ENCODE results near the gene TMPRSS13.
"Not testable (repeated sequence)": the region's sequence is repeated elsewhere in the genome, so short reads cannot be mapped to it uniquely, and the experiment has no call there.

TMPRSS13 gene

DNA sequence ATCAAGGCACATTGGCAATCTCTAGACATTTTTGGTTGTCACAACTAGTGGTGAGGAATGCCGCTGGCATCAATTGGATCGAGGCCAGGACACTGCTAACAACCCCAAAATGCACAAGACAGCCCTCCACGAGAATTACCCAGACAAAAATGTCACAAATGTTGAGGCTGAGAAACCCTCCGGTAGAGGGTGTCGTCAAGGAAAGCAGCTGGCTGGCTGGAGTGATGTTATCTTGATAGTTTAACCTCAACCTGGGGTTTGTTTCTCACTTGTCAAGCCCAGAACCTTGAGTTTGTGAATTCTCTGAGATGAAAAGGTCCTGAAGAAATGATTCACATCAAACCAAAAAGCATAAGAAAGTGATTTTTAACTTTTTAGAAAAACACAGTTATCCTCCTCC lies 21.1 kb upstream of the TMPRSS13 start:
- H3K4me3 ChIP-seq (ENCODE audit: low read depth, low read length): no peak overlapping the region
- TF ChIP-seq, protein P1, sequence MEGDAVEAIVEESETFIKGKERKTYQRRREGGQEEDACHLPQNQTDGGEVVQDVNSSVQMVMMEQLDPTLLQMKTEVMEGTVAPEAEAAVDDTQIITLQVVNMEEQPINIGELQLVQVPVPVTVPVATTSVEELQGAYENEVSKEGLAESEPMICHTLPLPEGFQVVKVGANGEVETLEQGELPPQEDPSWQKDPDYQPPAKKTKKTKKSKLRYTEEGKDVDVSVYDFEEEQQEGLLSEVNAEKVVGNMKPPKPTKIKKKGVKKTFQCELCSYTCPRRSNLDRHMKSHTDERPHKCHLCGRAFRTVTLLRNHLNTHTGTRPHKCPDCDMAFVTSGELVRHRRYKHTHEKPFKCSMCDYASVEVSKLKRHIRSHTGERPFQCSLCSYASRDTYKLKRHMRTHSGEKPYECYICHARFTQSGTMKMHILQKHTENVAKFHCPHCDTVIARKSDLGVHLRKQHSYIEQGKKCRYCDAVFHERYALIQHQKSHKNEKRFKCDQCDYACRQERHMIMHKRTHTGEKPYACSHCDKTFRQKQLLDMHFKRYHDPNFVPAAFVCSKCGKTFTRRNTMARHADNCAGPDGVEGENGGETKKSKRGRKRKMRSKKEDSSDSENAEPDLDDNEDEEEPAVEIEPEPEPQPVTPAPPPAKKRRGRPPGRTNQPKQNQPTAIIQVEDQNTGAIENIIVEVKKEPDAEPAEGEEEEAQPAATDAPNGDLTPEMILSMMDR (IDR thresholded peaks at IDR 0.05; ENCODE audit: low read depth, low read length): no peak

DNA sequence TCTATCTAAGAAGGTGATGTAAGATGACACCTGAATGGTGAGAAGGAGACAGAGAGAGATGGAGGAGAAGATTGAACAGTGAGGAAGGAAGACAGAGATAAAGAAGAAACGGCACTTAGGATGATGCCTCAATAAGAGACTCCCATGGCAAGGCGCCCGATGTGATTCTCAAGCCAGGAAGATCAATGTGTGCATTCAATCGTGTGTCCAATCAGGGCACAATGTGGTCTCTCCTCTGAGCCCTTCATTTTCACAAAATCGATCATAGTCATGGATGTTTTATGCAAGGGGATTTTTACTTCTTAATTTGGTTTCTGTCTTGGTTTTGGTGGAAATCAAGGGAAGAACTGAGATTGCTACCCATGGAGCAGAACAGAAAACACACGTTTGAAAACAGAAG lies 19.9 kb upstream of the TMPRSS13 start:
- H3K4me3 ChIP-seq (ENCODE audit: low read depth, low read length): no peak overlapping the region
- TF ChIP-seq, protein P1 (IDR thresholded peaks at IDR 0.05; ENCODE audit: low read depth, low read length): no peak

DNA sequence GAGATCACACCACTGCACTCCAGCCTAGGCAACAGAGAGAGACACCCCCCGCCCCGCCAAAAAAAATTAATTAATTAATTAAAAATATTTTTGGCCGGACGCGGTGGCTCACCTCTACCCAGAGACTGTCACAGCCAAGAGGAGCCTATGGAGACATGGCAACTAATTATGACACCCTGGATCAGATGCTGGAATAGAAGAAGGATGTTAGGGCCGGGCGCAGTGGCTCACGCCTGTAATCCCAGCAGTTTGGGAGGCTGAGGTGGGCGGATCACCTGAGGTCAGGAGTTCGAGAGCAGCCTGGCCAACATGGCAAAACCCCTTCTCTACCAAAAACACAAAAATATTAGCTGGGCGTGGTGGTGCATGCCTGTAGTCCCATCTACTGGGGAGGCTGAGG lies 19.3 kb upstream of the TMPRSS13 start:
- not testable (repeated sequence) for H3K4me3 ChIP-seq (ENCODE audit: low read depth, low read length)

DNA sequence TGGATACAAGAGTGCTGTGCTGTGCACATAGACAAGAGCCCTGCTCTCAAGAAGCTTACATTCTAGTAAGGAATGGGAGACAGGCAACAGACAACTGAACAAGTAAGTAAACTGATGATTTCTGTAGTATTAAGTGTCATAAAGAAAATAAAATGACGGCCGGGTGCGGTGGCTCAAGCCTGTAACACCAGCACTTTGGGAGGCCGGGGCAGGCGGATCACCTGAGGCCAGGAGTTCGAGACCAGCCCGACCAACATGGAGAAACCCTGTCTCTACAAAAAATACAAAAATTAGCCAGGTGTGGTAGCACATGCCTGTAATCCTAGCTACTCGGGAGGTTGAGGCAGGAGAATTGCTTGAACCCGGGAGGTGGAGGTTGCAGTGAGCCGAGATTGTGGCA lies 18.5 kb upstream of the TMPRSS13 start:
- H3K4me3 ChIP-seq (ENCODE audit: low read depth, low read length): not testable (repeated sequence)

DNA sequence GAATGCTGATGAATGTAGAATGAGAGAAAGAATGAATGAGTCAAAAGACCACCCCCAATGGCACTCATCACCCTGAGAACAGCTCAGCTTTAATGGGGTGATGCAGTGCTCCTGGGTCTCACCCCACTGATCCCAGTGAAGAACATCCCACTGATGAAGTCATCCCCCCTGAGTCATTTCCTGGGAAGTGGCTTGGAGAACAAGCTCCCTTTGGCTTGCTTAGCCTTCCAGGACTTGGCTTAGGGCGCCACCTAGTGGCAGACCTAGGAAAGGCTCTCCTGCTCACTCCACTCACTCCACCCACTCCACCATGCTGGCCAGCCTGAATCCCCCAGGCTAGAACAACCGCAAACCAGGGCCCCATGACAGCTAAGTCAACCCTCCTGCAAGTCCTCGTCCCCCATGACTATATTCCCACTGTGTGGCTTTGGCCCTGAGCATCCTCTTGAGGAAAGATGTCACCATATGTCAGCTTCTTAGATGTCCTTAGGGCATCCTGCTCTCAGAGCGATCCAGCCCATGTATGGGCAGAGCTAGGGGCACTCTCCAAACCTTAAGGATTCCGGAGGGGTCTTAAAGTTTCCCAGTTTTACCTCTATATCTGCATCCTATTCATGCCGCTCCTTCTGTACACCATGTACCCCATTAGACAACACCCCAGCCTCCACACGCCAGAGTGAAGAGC lies 17.8 kb upstream of the TMPRSS13 start:
- H3K4me3 ChIP-seq (ENCODE audit: low read depth, low read length): no peak overlapping the region
- TF ChIP-seq, protein P1 (IDR thresholded peaks at IDR 0.05; ENCODE audit: low read depth, low read length): peak; percentile 96

DNA sequence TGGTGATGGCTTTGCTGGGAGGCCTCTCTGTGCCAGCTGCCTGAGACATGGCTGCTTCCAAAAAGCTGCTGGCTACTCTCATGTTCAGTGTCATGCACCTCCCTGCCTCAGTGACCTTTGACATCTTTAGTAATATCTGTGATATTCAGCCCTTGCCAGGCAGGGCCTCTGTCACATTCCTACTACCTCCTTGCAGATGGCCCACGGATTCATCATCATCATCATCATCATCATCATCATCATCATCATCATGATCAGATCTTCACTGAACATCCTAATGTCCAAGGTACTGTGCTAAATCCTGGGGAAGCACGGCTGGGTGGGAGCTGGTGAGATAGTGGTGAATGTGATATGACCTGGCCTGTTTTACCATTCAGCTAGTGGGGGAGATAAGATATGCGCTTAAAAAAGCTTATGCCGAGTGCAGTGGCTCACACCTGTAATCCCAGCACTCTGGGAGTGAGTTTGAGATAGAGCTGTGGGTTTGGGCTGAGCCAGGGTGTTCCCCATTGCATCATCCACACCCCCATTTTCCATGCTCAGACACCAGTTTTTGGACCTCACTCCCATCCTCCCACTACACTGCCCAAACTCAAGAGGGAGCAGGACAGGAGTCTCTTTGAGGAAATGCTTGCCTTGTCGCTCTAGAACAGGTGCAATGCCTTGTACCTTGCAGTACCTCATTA lies 17.1 kb upstream of the TMPRSS13 start:
- no peak overlapping the region for H3K4me3 ChIP-seq (ENCODE audit: low read depth, low read length)
- TF ChIP-seq, protein P1 (IDR thresholded peaks at IDR 0.05; ENCODE audit: low read depth, low read length): no peak

DNA sequence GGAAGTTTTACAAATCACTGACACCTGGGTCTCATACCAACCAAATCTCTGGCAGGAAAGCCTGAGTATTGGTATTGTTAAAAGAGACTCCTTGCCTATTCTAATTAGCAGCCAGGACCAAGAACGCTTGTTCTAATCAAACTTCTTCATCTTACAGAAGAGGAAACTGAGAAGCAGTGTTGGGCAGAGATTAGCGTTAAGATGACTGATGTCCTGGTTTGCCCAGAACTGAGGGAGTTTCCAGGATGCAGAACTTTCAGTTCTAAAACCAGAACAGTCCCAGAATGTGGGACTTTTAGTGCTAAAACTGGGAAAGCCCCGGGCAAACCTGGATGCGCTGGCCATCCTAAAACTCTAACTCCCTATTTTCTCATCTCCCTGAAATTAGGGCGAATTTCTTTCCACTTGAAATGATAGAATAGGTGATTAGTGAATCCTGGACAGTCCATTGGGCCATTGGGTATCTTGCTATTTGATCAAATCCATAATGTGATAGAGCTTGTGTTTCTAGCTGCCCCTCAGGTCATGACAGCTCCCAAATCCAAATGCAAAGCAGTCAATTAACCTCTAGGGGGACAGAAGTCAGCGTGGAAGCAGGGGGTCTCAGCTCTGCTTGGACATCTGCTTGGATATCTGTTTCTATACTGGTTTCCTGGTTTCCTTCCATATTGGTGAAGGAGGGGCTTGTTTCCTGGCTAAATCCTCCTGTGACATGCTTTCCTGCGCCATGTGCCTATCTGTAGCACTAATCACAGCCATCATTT lies 16.0 kb upstream of the TMPRSS13 start:
- TF ChIP-seq, protein P1 (IDR thresholded peaks at IDR 0.05; ENCODE audit: low read depth, low read length): no peak
- H3K4me3 ChIP-seq (ENCODE audit: low read depth, low read length): no peak overlapping the region

DNA sequence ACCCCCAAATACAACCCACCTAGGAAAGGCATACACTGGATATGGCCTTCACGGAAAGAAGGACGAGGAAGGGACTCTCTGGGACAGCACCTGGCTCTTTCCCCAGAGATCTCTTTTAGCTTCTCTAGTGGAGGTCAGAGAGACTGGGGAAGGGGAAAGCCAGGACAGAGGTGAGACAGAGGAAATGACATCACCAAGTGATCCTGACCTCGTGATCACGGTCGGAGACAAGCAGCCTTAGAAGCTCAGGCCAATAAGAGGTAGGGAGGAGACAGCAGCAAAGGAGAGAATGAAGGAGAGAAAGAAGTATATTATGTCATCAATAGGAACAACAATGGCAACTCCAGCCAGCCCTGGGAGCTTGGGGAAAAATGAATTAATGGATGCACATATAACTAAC lies 15.4 kb upstream of the TMPRSS13 start:
- no peak overlapping the region for H3K4me3 ChIP-seq (ENCODE audit: low read depth, low read length)
- TF ChIP-seq, protein P1 (IDR thresholded peaks at IDR 0.05; ENCODE audit: low read depth, low read length): no peak
